ENCODE measurements around the gene TNS1. TPM values are rescaled to one million over a fixed set of nuclear protein-coding genes. Genes with fewer than 3 reads are reported as not detected.

TNS1 gene
- total and polyA plus RNA-seq, 2 donors from 2014 or later, result 44.8 to 471 TPM

- no peaks in the 10 kb centered on the region for H3K9me3 ChIP-seq (ENCODE audit: control insufficient read depth in 2 of 3, insufficient read depth in 1 of 3, low read length in 3 of 3)
- TF ChIP-seq CTCF (IDR thresholded peaks at IDR 0.05; ENCODE audit: borderline replicate concordance, extremely low read depth, insufficient read depth), result no peak
- FAIRE-seq (no peak), DNase-seq (no peak)
- peaks cover 6 to 79% (median 71%) of the 10 kb centered on the region in 3 donors for H3K4me1 ChIP-seq (ENCODE audit: control insufficient read depth in 2 of 3, insufficient read depth in 2 of 3, low read depth in 1 of 3, low read length in 3 of 3)
- H3K4me3 ChIP-seq (ENCODE audit: low read length in 3 of 3), result peak overlapping the region in 1 of 3 donors; percentile 11
- H3K36me3 ChIP-seq (ENCODE audit: control insufficient read depth in 2 of 3, insufficient read depth in 3 of 3, low read length in 3 of 3), result peaks cover 3 to 71% (median 45%) of the 10 kb centered on the region in 3 donors
- H3K27ac ChIP-seq (ENCODE audit: low read depth in 2 of 2, low read length in 2 of 2), result peak overlapping the region; percentile 8 to 32
- H3K9ac ChIP-seq (ENCODE audit: low read length in 3 of 3), result no peak overlapping the region
- no peaks in the 10 kb centered on the region for H3K27me3 ChIP-seq (ENCODE audit: control insufficient read depth, insufficient read depth, low read length)
- intact Hi-C loops (cut with DNase I), result no loop called here
Observed at GRCh38 chr2:217900010-217900779, 102.6 kb downstream of the TNS1 start.

GRCh38 chr2:217899231-217900009 is 103.4 kb downstream of the TNS1 start:
- DNase-seq (peak in 3 of 5 donors; percentile 55 to 92 (median 56)), FAIRE-seq (no peak)
- intact Hi-C loops (cut with DNase I), result loop anchor here (10.0 kb wide), 2 partner anchors 45 to 95 kb away; no protein-coding TSS in a partner anchor
- no peaks in the 10 kb centered on the region for H3K27me3 ChIP-seq (ENCODE audit: control insufficient read depth, insufficient read depth, low read length)
- H3K9ac ChIP-seq (ENCODE audit: low read length in 3 of 3), result no peak overlapping the region
- no peaks in the 10 kb centered on the region for H3K9me3 ChIP-seq (ENCODE audit: control insufficient read depth in 2 of 3, insufficient read depth in 1 of 3, low read length in 3 of 3)
- peak; percentile 79 for TF ChIP-seq CTCF (IDR thresholded peaks at IDR 0.05; ENCODE audit: borderline replicate concordance, extremely low read depth, insufficient read depth)
- peak overlapping the region; percentile 68 to 71 for H3K27ac ChIP-seq (ENCODE audit: low read depth in 2 of 2, low read length in 2 of 2)
- peaks cover 3 to 71% (median 48%) of the 10 kb centered on the region in 3 donors for H3K36me3 ChIP-seq (ENCODE audit: control insufficient read depth in 2 of 3, insufficient read depth in 3 of 3, low read length in 3 of 3)
- H3K4me1 ChIP-seq (ENCODE audit: control insufficient read depth in 2 of 3, insufficient read depth in 2 of 3, low read depth in 1 of 3, low read length in 3 of 3), result peaks cover 6 to 77% (median 63%) of the 10 kb centered on the region in 3 donors
- no peak overlapping the region for H3K4me3 ChIP-seq (ENCODE audit: low read length in 3 of 3)

- peak overlapping the region in 1 of 3 donors; percentile 56 for H3K9ac ChIP-seq (ENCODE audit: low read length in 3 of 3)
- H3K27me3 ChIP-seq (ENCODE audit: control insufficient read depth, insufficient read depth, low read length), result no peaks in the 10 kb centered on the region
- no peak for TF ChIP-seq CTCF (IDR thresholded peaks at IDR 0.05; ENCODE audit: borderline replicate concordance, extremely low read depth, insufficient read depth)
- intact Hi-C loops (cut with DNase I), result loop anchor here (10.0 kb wide), 2 partner anchors 47 to 97 kb away; no protein-coding TSS in a partner anchor
- no peak overlapping the region for H3K4me3 ChIP-seq (ENCODE audit: low read length in 3 of 3)
- peaks cover 0 to 67% (median 50%) of the 10 kb centered on the region in 3 donors for H3K4me1 ChIP-seq (ENCODE audit: control insufficient read depth in 2 of 3, insufficient read depth in 2 of 3, low read depth in 1 of 3, low read length in 3 of 3)
- no peak for FAIRE-seq
- H3K9me3 ChIP-seq (ENCODE audit: control insufficient read depth in 2 of 3, insufficient read depth in 1 of 3, low read length in 3 of 3), result no peaks in the 10 kb centered on the region
- DNase-seq, result peak in 1 of 5 donors; percentile 87
- H3K36me3 ChIP-seq (ENCODE audit: control insufficient read depth in 2 of 3, insufficient read depth in 3 of 3, low read length in 3 of 3), result peaks cover 3 to 82% (median 55%) of the 10 kb centered on the region in 3 donors
- peak overlapping the region; percentile 71 to 90 for H3K27ac ChIP-seq (ENCODE audit: low read depth in 2 of 2, low read length in 2 of 2)
Observed at GRCh38 chr2:217897816-217898806, 104.7 kb downstream of the TNS1 start.
